ENCODE measurements around the gene AIMP2.

AIMP2 gene

DNA sequence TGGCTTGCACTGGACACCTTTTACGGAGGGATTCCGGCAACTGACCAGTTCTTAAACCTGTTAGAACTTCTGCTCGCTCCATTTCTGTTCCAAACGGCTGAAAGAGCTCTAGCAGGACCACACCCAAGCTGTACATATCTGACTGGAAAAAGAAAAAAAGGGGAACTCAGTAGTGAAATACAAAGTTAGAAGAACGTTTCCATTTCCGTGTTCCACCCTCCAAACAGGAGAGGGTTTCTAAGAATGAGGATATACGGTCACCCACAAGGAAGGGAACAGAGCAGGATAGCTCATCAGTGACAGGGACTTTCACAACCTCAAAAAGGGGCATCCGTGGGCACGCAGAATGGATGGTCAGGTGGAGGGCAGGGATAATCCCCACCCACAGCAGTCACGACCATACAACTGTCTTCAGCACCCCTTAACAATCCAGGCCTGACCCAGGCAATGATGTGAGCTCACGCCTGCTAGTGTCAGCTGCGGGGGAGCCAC lies 17.8 kb downstream of the AIMP2 start:
- DNase-seq, result no peak
- in situ Hi-C loops (cut with HindIII; ENCODE audit: low pct_ligation_motif_present, low sequenced_read_pairs), result loop anchor here (25.0 kb wide), 1 partner anchor 110 kb away; no protein-coding TSS in a partner anchor
- peaks cover 79% of the 10 kb centered on the region for H3K36me3 ChIP-seq (replicated peaks)
- H3K4me3 ChIP-seq (ENCODE audit: low read depth, low read length), result no peak overlapping the region
- TF ChIP-seq, protein P1, sequence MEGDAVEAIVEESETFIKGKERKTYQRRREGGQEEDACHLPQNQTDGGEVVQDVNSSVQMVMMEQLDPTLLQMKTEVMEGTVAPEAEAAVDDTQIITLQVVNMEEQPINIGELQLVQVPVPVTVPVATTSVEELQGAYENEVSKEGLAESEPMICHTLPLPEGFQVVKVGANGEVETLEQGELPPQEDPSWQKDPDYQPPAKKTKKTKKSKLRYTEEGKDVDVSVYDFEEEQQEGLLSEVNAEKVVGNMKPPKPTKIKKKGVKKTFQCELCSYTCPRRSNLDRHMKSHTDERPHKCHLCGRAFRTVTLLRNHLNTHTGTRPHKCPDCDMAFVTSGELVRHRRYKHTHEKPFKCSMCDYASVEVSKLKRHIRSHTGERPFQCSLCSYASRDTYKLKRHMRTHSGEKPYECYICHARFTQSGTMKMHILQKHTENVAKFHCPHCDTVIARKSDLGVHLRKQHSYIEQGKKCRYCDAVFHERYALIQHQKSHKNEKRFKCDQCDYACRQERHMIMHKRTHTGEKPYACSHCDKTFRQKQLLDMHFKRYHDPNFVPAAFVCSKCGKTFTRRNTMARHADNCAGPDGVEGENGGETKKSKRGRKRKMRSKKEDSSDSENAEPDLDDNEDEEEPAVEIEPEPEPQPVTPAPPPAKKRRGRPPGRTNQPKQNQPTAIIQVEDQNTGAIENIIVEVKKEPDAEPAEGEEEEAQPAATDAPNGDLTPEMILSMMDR (IDR thresholded peaks at IDR 0.05; ENCODE audit: low read depth, low read length, missing control alignments), result no peak
- no peak overlapping the region for H3K27ac ChIP-seq
- H3K27me3 ChIP-seq (replicated peaks), result no peaks in the 10 kb centered on the region

DNA sequence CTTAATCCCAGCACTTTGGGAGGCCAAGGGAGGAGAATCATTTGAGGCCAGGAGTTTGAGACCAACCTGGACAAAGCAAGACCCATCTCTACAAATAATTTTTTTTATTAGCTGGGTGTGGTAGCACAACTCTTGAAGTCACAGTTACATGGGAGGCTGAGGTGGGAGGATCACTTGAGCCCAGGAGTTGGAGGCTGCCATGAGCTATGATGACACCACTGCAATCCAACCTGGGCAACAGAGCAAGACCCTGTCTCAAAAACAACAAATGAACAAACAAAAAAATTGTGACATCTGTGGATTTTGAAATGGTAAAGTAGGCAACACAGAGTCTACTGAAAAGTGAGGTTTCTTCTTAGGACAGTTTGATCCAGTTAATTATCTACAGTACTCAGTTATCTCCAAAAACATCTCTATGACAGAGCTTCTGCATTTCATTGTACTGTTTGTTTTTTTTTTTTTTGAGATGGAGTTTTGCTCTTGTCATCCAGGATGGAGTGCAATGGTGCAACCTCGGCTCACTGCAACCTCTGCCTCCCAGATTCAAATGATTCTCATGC lies 18.8 kb downstream of the AIMP2 start:
- Histone ChIP-seq H3K36me3 (replicated peaks) (peaks cover 77% of the 10 kb centered on the region), H3K27ac (no peak overlapping the region), H3K27me3 (replicated peaks) (no peaks in the 10 kb centered on the region), H3K4me3 (ENCODE audit: low read depth, low read length) (no peak overlapping the region)
- TF ChIP-seq, protein P1 (IDR thresholded peaks at IDR 0.05; ENCODE audit: low read depth, low read length, missing control alignments), result no peak
- in situ Hi-C loops (cut with HindIII; ENCODE audit: low pct_ligation_motif_present, low sequenced_read_pairs), result loop anchor here (25.0 kb wide), 1 partner anchor 109 kb away; no protein-coding TSS in a partner anchor
- no peak for DNase-seq

DNA sequence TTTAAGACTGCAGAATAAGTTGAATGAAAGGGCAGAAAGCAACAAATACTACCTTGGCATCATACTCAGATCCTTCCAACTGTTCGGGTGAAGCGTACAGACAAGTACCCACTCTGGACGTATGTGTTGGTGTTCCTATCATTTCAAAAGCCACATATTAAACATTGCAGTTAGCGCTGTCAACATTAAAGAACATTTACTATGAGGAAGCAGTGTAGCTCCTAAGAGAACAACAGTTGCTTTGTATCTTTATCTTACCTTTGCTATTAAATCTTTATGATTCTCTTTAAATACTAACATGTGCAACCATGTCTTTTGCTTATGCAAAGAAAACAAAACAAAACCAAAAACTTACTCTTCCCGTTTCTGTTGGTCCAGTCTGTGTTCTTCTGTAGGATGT lies 19.5 kb downstream of the AIMP2 start:
- Histone ChIP-seq H3K4me3 (ENCODE audit: low read depth, low read length) (no peak overlapping the region), H3K27ac (no peak overlapping the region), H3K27me3 (replicated peaks) (no peaks in the 10 kb centered on the region), H3K36me3 (replicated peaks) (peaks cover 76% of the 10 kb centered on the region)
- DNase-seq, result no peak
- TF ChIP-seq, protein P1 (IDR thresholded peaks at IDR 0.05; ENCODE audit: low read depth, low read length, missing control alignments), result no peak
- in situ Hi-C loops (cut with HindIII; ENCODE audit: low pct_ligation_motif_present, low sequenced_read_pairs), result loop anchor here (25.0 kb wide), 1 partner anchor 109 kb away; no protein-coding TSS in a partner anchor

DNA sequence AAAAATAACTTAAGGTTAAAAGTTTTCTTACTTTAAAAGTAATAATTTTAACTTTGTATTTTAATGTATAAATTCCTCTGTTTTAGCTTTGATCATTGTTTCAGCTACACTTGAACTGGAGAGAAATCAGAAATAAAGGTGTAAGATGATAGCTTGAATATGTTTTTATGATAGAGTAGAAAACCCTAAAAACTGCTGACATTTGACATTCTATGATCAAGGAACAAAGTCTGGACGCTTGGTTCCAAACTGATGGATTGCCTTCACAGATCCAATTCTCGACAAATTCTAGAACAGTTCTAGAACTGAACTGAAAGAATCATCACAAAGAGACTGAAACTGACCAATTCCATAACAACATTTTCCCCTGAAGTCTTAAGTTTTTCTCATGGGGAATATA lies 21.9 kb downstream of the AIMP2 start, which contains the start of gene ANKRD61:
Gene ANKRD61 (plus strand): TSS at position 389 of the 400 bp plus-strand sequence. CDS start 0 bp downstream, at position 389.
- Histone ChIP-seq H3K4me3 (ENCODE audit: low read depth, low read length) (no peak within 1 kb of the TSS), H3K36me3 (replicated peaks) (peaks cover 78% of the 10 kb centered on the region), H3K27me3 (replicated peaks) (no peaks in the 10 kb centered on the region), H3K27ac (no peak within 1 kb of the TSS)
- TF ChIP-seq, protein P1 (IDR thresholded peaks at IDR 0.05; ENCODE audit: low read depth, low read length, missing control alignments), result no peak
- DNase-seq, result no peak
- in situ Hi-C loops (cut with HindIII; ENCODE audit: low pct_ligation_motif_present, low sequenced_read_pairs), result loop anchor here (25.0 kb wide), 1 partner anchor 106 kb away; no protein-coding TSS in a partner anchor

DNA sequence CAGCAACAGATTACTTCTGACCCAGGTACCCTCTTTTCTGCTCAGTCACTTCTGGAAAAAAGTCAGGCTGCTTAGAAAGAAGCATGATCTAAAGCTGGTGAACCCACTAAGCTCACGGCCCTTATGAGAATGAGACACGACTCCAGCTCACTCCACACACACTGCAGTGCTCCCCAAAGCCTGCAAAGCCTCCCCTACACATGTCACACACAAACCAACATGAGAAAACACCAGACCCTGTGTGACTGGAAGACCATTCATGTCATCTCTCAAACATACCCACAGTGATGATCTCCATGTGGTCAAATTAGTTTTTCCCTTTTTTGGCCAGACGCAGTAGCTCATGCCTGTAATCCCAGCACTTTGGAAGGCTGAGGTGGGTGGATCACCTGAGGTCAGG lies 22.5 kb downstream of the AIMP2 start:
- in situ Hi-C loops (cut with HindIII; ENCODE audit: low pct_ligation_motif_present, low sequenced_read_pairs), result loop anchor here (25.0 kb wide), 1 partner anchor 106 kb away; no protein-coding TSS in a partner anchor
- no peak overlapping the region for H3K27ac ChIP-seq
- peaks cover 73% of the 10 kb centered on the region for H3K36me3 ChIP-seq (replicated peaks)
- no peak for DNase-seq
- no peak overlapping the region for H3K4me3 ChIP-seq (ENCODE audit: low read depth, low read length)
- H3K27me3 ChIP-seq (replicated peaks), result no peaks in the 10 kb centered on the region
- TF ChIP-seq, protein P1 (IDR thresholded peaks at IDR 0.05; ENCODE audit: low read depth, low read length, missing control alignments), result no peak
